HEK293T (cell line): ENCODE data around the gene EPHA2.

Source experiments
- CTCF ChIA-PET: fragments of 350-600 bp; formaldehyde crosslinking; extraction: SDS; loops from one replicate; lab custom pipeline; 2021; ENCODE audit warnings: antibody characterized with exemption, inconsistent platforms; lab: Yijun Ruan, JAX
- POLR2A ChIA-PET: fragments of 350-600 bp; formaldehyde crosslinking; extraction: SDS; loops from one replicate; lab custom pipeline; 2020; ENCODE audit warnings: antibody characterized with exemption, inconsistent platforms; lab: Yijun Ruan, JAX
- DNase-seq: peaks from one replicate; pipeline ENCODE4 v3.0.0; 2012; ENCODE audit warnings: mixed read lengths; ENCODE audit errors: extremely low spot score
- ARNT ChIP-seq: fragments of 450-650 bp; IDR thresholded peaks from 2 replicates; pipeline ENCODE4 v1.6.1; 2017; ENCODE audit warnings: mild to moderate bottlenecking
- BHLHE40 ChIP-seq: fragments of 450-650 bp; IDR thresholded peaks from 2 replicates; pipeline ENCODE4 v1.6.1; 2016; ENCODE audit warnings: mild to moderate bottlenecking, moderate library complexity, borderline replicate concordance
- CTBP1 ChIP-seq: fragments of 450-650 bp; IDR thresholded peaks from 2 replicates; pipeline ENCODE4 v1.6.1; 2016; ENCODE audit warnings: borderline replicate concordance
- ELF4 ChIP-seq: fragments of 450-650 bp; IDR thresholded peaks from 2 replicates; pipeline ENCODE4 v1.6.1; 2017; ENCODE audit warnings: antibody characterized with exemption
- FOXA1 ChIP-seq: fragments of 450-650 bp; IDR thresholded peaks from 2 replicates; pipeline ENCODE4 v1.6.1; 2016; ENCODE audit warnings: mild to moderate bottlenecking
- FOXK2 ChIP-seq: fragments of 450-650 bp; IDR thresholded peaks from 2 replicates; pipeline ENCODE4 v1.6.1; 2016; ENCODE audit warnings: mild to moderate bottlenecking
- FOXM1 ChIP-seq: fragments of 450-650 bp; IDR thresholded peaks from 2 replicates; pipeline ENCODE4 v1.6.1; 2017; ENCODE audit warnings: mild to moderate bottlenecking, borderline replicate concordance
- HDGF ChIP-seq: fragments of 450-650 bp; IDR thresholded peaks from 2 replicates; pipeline ENCODE4 v1.6.1; 2017; ENCODE audit warnings: antibody characterized with exemption, borderline replicate concordance
- L3MBTL2 ChIP-seq: fragments of 450-650 bp; conservative IDR thresholded peaks from 2 replicates; pipeline ENCODE4 v1.6.1; 2016; ENCODE audit warnings: mild to moderate bottlenecking
- LEF1 ChIP-seq: fragments of 450-650 bp; IDR thresholded peaks from 2 replicates; pipeline ENCODE4 v1.6.1; 2017; ENCODE audit warnings: mild to moderate bottlenecking, borderline replicate concordance
- NFRKB ChIP-seq: fragments of 450-650 bp; IDR thresholded peaks from 2 replicates; pipeline ENCODE4 v1.6.1; 2016; ENCODE audit warnings: mild to moderate bottlenecking, moderate library complexity
- SP1 ChIP-seq: fragments of 450-650 bp; IDR thresholded peaks from 2 replicates; pipeline ENCODE4 v1.6.1; 2017
- SUZ12 ChIP-seq: fragments of 450-650 bp; IDR thresholded peaks from 2 replicates; pipeline ENCODE4 v1.6.1; 2016; ENCODE audit warnings: mild to moderate bottlenecking
- TARDBP ChIP-seq: fragments of 450-650 bp; IDR thresholded peaks from 2 replicates; pipeline ENCODE4 v1.6.1; 2016
- ZNF384 ChIP-seq: fragments of 450-650 bp; IDR thresholded peaks from 2 replicates; pipeline ENCODE4 v1.6.1; 2016
- TF ChIP-seq, protein P1 (sequence below): fragments of 450-650 bp; IDR thresholded peaks from 2 replicates; pipeline ENCODE4 v1.6.1; 2016

EPHA2 gene

DNA sequence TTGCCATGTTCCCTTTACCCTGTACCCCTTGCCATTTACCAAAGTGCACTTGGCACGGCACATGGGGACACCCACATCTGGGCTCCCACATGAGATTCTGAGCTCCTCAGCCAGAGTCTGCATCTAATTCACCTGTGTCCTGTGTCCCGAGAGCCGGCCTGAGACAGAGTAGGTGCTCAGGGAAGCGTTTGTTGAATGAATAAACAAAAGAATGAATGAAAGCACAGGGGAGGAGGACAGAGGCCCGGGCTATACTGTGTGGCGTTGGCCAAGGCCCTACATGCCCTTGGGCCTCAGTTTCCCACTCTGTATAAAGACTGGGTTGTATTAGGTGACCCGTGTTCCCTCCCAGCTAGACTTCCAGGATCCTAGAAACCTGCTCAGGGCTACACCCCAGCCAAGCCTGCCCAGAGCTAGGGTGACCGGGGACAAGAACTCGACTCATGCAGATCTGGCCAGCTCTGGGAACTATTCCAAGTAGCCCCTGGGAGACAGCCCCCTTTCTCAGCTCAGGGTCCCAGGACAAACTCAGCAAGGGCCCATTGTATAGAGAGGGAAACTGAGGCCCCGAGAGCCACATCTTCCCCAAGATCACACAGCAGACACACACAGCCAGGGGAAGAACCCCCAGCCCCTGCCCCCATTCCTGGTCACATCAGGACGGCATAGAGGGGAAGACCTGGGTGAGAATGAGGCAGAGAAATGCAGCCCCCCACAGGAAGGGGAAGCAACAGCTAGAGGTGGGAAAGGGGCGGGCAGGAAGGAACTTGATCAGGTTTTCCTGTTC lies 6.0 kb downstream of the EPHA2 start:
- ChIA-PET POLR2A (no interaction called here), CTCF (no interaction called here)
- DNase-seq: no peak
- TF ChIP-seq ZNF384: no peak
- no peak for TF ChIP-seq LEF1
- no peak for TF ChIP-seq FOXM1
- TF ChIP-seq L3MBTL2: no peak
- TF ChIP-seq HDGF: no peak
- TF ChIP-seq TARDBP: no peak
- no peak for TF ChIP-seq FOXA1
- TF ChIP-seq BHLHE40: no peak
- no peak for TF ChIP-seq NFRKB
- no peak for TF ChIP-seq SUZ12
- TF ChIP-seq SP1: no peak
- TF ChIP-seq FOXK2: no peak
- TF ChIP-seq CTBP1: no peak
- TF ChIP-seq, protein P1, sequence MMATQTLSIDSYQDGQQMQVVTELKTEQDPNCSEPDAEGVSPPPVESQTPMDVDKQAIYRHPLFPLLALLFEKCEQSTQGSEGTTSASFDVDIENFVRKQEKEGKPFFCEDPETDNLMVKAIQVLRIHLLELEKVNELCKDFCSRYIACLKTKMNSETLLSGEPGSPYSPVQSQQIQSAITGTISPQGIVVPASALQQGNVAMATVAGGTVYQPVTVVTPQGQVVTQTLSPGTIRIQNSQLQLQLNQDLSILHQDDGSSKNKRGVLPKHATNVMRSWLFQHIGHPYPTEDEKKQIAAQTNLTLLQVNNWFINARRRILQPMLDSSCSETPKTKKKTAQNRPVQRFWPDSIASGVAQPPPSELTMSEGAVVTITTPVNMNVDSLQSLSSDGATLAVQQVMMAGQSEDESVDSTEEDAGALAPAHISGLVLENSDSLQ: no peak
- TF ChIP-seq ELF4: no peak
- TF ChIP-seq ARNT: no peak

DNA sequence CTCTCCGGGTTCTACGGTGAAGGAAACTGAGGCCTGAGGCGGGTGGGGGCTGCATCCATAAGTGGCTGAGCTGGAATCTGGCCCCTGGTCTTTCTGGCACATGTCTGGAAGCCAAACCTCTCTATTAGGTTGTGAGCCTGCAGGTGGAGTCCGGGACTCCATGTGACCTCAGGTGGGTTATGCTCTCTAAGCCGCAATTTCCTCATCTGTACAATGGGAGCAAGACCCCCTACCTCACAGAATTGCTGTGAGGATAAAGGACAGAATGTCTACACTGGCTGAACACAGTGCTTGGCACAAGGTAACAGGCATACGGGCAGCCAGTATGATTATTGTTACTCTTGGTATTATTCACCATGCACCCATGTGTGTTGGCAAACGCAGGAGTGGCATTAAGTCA lies 6.7 kb downstream of the EPHA2 start:
- ChIA-PET POLR2A (no interaction called here), CTCF (no interaction called here)
- TF ChIP-seq NFRKB (no peak), LEF1 (no peak), ELF4 (no peak), CTBP1 (no peak), TARDBP (no peak), FOXA1 (no peak), ARNT (no peak), FOXM1 (no peak), HDGF (no peak), BHLHE40 (no peak), ZNF384 (no peak), SP1 (no peak), SUZ12 (no peak), FOXK2 (no peak), L3MBTL2 (no peak)
- TF ChIP-seq, protein P1: no peak
- DNase-seq: no peak

DNA sequence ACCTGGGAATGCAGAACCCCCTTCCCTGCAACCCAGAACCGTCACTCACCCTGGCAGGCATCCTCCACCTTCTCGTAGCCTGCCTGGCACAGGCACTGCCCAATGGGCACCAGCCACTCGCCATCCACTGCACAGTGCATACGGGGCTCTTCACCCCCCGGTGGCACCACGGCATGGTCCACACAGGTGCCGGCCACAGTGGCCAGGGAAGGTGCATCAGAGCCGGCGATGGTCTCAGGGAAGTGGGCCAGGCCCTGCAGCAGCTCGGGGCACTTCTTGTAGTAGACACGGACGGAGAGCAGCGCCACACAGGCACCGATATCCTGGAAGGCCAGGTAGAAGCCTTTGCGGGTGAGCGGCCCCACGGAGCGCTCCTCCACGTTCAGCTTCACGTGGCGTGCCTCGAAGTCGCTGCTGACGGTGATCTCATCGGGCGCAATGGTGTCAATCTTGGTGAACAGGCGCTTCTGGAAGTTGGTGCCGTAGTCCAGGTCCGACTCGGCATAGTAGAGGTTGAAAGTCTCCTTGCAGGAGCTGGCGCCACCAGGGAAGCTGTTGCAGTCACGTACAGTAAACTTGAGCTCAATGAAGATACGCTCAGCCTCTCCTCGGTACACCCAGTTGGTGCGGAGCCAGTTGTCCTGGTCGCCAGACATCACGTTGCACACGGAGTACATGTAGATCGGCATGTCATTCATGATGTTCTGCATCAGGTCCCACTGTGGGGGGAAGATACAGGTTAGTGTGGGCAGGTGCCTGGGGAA lies 7.4 kb downstream of the EPHA2 start:
- CTCF ChIA-PET: interaction anchor here (0.6 kb wide), 1 partner anchor 40 kb away, joined by 3 read pairs; no protein-coding TSS in a partner anchor
- no peak for TF ChIP-seq FOXM1
- TF ChIP-seq ZNF384: no peak
- TF ChIP-seq TARDBP: no peak
- DNase-seq: no peak
- POLR2A ChIA-PET: no interaction called here

DNA sequence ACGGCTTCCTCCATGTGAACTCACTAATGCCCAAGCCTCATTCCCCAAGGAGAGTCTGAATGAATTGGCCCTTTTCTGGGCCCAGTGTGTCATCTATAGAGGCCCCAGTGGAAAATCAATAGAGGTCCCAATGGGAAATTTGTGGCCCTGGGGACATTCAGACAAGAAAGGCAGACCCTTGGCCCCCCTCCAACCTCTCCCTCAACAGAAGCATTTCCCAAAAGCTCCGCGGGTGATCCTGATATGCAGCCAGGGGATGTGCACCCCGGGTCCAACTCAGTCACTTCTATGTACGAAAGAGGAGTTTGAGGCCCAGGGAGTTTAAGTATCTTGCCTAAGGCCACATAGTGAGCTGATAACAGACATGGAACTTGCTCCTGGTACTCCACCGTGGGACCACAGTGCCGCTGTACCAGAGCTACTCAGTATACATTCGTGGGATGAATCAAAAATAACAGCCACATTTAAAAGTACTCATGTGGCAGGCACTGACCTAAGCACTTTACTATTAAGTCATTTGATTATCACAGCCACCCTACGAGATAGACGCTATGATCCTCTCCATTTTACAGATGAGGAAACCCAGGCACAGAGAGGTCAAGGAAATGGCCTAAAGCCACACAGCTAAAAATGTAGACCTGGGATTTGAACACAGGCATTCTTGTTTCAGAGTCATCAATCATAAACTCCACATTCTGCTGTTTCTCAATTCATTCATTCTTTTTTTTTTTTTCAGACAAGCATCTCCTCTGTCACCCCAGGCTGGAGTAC lies 8.5 kb downstream of the EPHA2 start:
- CTCF ChIA-PET: interaction anchor here (0.7 kb wide), 1 partner anchor 65 kb away, joined by 3 read pairs; no protein-coding TSS in a partner anchor
- POLR2A ChIA-PET: interaction anchor here (0.7 kb wide), 1 partner anchor 1849 kb away, joined by 4 read pairs; no protein-coding TSS in a partner anchor
- no peak for TF ChIP-seq SP1
- TF ChIP-seq NFRKB: no peak
- no peak for TF ChIP-seq TARDBP
- TF ChIP-seq L3MBTL2: no peak
- TF ChIP-seq CTBP1: no peak
- no peak for TF ChIP-seq LEF1
- no peak for TF ChIP-seq BHLHE40
- TF ChIP-seq ZNF384: no peak
- no peak for DNase-seq

DNA sequence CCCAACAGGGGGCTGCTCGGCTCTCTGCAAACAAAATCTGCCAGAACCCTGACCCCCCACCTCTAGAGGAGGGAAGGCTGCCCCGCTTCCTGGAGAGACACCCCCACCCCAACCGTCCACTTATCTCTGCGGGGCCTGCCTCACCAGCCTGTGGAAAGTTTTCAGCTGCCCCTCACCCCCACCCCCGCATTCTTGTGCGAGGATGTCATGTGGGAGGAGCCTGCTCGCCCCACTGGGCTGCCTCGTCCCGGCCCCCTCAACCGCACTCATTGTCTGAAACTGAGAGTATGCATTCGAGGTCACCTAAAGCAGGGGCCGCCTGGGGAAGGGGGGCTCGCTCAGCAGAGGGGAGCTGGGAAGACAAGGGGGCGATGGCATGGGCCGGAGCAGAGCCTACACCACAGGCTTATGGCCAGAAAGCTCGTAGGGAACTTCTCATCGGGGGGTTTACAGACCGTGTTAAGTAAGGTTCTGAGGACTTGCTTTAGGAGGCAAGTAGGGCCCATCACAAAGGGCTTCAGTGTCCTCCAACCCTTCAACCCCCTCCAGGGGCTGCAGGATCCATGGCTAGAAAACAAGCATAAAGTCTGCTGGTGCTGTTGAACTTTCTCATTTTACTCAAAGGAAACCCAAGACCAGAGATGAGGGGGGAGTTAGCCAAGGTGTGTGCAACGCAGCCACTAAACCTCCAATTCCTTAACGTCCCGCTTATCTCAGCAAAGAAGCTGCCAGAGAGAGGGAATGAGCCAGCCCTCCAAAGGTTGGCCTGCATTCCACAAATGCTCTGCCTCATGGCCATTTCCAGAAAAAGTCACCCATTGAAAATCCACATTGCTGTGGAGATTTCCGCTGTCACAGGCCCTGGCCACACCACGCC lies 9.4 kb downstream of the EPHA2 start:
- TF ChIP-seq FOXM1: no peak
- TF ChIP-seq TARDBP: no peak
- TF ChIP-seq, protein P1: no peak
- TF ChIP-seq FOXK2: no peak
- TF ChIP-seq NFRKB: no peak
- TF ChIP-seq ZNF384: no peak
- DNase-seq: peak; percentile 65
- POLR2A ChIA-PET: no interaction called here
- CTCF ChIA-PET: interaction anchor here (0.7 to 0.8 kb wide), 2 partner anchors 10 to 64 kb away, joined by 3 read pairs; partner anchors contain the start of gene EPHA2
